ENCODE measurements around the gene TAF5L.

The TAF5L gene

DNA sequence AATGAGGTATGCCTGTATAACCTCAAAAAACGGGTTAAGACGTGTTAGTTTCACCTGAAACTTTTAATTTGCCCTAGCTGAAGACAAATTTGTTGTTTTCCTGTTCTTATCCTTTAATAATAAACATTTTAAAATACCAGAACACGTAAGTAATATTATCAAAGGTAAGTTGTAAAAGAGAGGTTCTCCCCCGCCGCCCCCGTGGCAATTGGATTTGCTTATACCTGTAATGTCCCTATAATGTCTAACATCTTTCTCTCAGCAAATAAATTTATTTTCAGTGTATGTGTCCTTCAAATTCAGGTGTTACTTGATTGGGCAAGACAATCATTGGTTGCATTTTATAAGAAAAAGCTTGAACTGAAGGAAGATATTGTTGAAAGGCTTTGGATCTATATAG, 6.0 kb upstream of the TAF5L start:
- Histone ChIP-seq H3K9me3 (ENCODE audit: low read length) (no peaks in the 10 kb centered on the region), H3F3A (ENCODE audit: insufficient read depth, low read length) (no peaks in the 10 kb centered on the region), H3K9ac (ENCODE audit: low read length) (no peak overlapping the region), H3K4me1 (ENCODE audit: insufficient read depth, low read length, severe bottlenecking) (peaks cover 9% of the 10 kb centered on the region), H3K79me2 (ENCODE audit: insufficient read depth, low read length) (peaks cover 50% of the 10 kb centered on the region), H4K20me1 (ENCODE audit: insufficient read depth, low read length) (0 out of 2 replicates have a peak, but pooled peaks cover 4% of the 10 kb centered on the region), H3K36me3 (ENCODE audit: insufficient read depth, low read length) (peaks cover 81% of the 10 kb centered on the region), H3K27me3 (ENCODE audit: insufficient read depth, low read length) (no peaks in the 10 kb centered on the region), H3K9me2 (ENCODE audit: low read depth, low read length) (no peaks in the 10 kb centered on the region), H3K4me2 (ENCODE audit: low read length) (no peak overlapping the region), H2AFZ (ENCODE audit: low read length) (no peak overlapping the region), H3K27ac (ENCODE audit: low read depth, low read length, poor library complexity, severe bottlenecking) (no peak overlapping the region), H3K4me3 (ENCODE audit: low read depth, low read length, poor library complexity, severe bottlenecking) (no peak overlapping the region)
- TF ChIP-seq EZH2 (IDR thresholded peaks at IDR 0.05; ENCODE audit: borderline replicate concordance, low read length), result no peak
- TF ChIP-seq, protein P1, sequence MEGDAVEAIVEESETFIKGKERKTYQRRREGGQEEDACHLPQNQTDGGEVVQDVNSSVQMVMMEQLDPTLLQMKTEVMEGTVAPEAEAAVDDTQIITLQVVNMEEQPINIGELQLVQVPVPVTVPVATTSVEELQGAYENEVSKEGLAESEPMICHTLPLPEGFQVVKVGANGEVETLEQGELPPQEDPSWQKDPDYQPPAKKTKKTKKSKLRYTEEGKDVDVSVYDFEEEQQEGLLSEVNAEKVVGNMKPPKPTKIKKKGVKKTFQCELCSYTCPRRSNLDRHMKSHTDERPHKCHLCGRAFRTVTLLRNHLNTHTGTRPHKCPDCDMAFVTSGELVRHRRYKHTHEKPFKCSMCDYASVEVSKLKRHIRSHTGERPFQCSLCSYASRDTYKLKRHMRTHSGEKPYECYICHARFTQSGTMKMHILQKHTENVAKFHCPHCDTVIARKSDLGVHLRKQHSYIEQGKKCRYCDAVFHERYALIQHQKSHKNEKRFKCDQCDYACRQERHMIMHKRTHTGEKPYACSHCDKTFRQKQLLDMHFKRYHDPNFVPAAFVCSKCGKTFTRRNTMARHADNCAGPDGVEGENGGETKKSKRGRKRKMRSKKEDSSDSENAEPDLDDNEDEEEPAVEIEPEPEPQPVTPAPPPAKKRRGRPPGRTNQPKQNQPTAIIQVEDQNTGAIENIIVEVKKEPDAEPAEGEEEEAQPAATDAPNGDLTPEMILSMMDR (IDR thresholded peaks at IDR 0.05; ENCODE audit: low read length), result no peak

DNA sequence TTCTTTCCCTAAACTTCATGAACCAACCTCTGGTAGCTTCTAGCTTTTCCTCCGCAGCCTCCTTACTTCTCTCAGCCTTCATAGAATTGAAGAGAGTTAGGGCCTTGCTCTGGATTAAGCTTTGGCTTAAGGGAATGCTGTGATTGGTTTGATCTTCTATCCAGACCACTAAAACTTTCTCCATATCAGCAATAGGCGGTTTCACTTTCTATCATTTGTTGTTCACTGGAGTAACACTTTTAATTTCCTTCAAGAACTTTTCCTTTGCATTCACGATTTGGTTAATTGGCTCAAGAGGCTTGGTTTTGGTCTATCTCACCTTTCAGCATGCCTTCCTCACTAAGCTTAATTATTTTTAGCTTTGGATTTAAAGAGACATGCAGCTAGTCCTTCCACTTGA, 5.2 kb upstream of the TAF5L start:
- no peaks in the 10 kb centered on the region for H3F3A ChIP-seq (ENCODE audit: insufficient read depth, low read length)
- no peak overlapping the region for H3K27ac ChIP-seq (ENCODE audit: low read depth, low read length, poor library complexity, severe bottlenecking)
- H3K9ac ChIP-seq (ENCODE audit: low read length), result no peak overlapping the region
- H4K20me1 ChIP-seq (ENCODE audit: insufficient read depth, low read length), result 0 out of 2 replicates have a peak, but pooled peaks cover 4% of the 10 kb centered on the region
- H3K4me1 ChIP-seq (ENCODE audit: insufficient read depth, low read length, severe bottlenecking), result peaks cover 10% of the 10 kb centered on the region
- no peaks in the 10 kb centered on the region for H3K27me3 ChIP-seq (ENCODE audit: insufficient read depth, low read length)
- H3K9me3 ChIP-seq (ENCODE audit: low read length), result no peaks in the 10 kb centered on the region
- peaks cover 72% of the 10 kb centered on the region for H3K36me3 ChIP-seq (ENCODE audit: insufficient read depth, low read length)
- no peak overlapping the region for H3K4me3 ChIP-seq (ENCODE audit: low read depth, low read length, poor library complexity, severe bottlenecking)
- H3K9me2 ChIP-seq (ENCODE audit: low read depth, low read length), result no peaks in the 10 kb centered on the region
- peaks cover 58% of the 10 kb centered on the region for H3K79me2 ChIP-seq (ENCODE audit: insufficient read depth, low read length)
- no peak overlapping the region for H3K4me2 ChIP-seq (ENCODE audit: low read length)
- H2AFZ ChIP-seq (ENCODE audit: low read length), result no peak overlapping the region
- no peak for TF ChIP-seq EZH2 (IDR thresholded peaks at IDR 0.05; ENCODE audit: borderline replicate concordance, low read length)
- TF ChIP-seq, protein P1 (IDR thresholded peaks at IDR 0.05; ENCODE audit: low read length), result no peak

DNA sequence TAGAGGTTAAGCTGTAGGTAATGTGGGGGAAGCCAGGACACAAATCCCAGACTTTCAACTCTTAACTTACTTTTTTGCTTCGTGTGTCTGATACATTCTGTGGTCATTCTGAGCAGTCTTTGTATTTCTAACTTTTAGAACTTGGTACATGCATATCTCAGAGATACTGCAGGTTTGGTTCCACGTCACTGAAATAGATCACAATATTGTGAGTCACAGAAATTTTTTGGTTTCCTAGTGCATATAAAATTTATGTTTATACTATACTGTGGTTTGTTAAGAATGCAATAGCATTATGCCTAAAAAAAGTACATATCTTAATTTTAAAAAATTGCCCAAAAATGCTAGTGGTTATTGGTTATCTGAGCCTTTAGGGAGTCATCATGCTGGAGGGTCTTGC, 3.3 kb upstream of the TAF5L start:
- Histone ChIP-seq H3K79me2 (ENCODE audit: insufficient read depth, low read length) (peaks cover 69% of the 10 kb centered on the region), H4K20me1 (ENCODE audit: insufficient read depth, low read length) (0 out of 2 replicates have a peak, but pooled peaks cover 4% of the 10 kb centered on the region), H3K4me2 (ENCODE audit: low read length) (no peak overlapping the region)

More for the DNA sequence above, 3.3 kb upstream of the TAF5L start:
- Histone ChIP-seq H3K4me3 (ENCODE audit: low read depth, low read length, poor library complexity, severe bottlenecking) (no peak overlapping the region), H3K27me3 (ENCODE audit: insufficient read depth, low read length) (no peaks in the 10 kb centered on the region), H3K27ac (ENCODE audit: low read depth, low read length, poor library complexity, severe bottlenecking) (no peak overlapping the region), H3F3A (ENCODE audit: insufficient read depth, low read length) (no peaks in the 10 kb centered on the region), H3K9me2 (ENCODE audit: low read depth, low read length) (no peaks in the 10 kb centered on the region), H3K36me3 (ENCODE audit: insufficient read depth, low read length) (peaks cover 54% of the 10 kb centered on the region), H2AFZ (ENCODE audit: low read length) (no peak overlapping the region), H3K9me3 (ENCODE audit: low read length) (no peaks in the 10 kb centered on the region), H3K9ac (ENCODE audit: low read length) (no peak overlapping the region), H3K4me1 (ENCODE audit: insufficient read depth, low read length, severe bottlenecking) (peaks cover 17% of the 10 kb centered on the region)
- TF ChIP-seq, protein P1 (IDR thresholded peaks at IDR 0.05; ENCODE audit: low read length), result no peak
- no peak for TF ChIP-seq EZH2 (IDR thresholded peaks at IDR 0.05; ENCODE audit: borderline replicate concordance, low read length)
